NCI-H748 treated with DMSO at 0.1 percent for 48 hours (cell line): ENCODE results near the gene GSTCD.

Experiments
- DNase-seq: peaks from one replicate; lab custom pipeline; 2025; lab: John Stamatoyannopoulos, UW

Gene GSTCD

DNA sequence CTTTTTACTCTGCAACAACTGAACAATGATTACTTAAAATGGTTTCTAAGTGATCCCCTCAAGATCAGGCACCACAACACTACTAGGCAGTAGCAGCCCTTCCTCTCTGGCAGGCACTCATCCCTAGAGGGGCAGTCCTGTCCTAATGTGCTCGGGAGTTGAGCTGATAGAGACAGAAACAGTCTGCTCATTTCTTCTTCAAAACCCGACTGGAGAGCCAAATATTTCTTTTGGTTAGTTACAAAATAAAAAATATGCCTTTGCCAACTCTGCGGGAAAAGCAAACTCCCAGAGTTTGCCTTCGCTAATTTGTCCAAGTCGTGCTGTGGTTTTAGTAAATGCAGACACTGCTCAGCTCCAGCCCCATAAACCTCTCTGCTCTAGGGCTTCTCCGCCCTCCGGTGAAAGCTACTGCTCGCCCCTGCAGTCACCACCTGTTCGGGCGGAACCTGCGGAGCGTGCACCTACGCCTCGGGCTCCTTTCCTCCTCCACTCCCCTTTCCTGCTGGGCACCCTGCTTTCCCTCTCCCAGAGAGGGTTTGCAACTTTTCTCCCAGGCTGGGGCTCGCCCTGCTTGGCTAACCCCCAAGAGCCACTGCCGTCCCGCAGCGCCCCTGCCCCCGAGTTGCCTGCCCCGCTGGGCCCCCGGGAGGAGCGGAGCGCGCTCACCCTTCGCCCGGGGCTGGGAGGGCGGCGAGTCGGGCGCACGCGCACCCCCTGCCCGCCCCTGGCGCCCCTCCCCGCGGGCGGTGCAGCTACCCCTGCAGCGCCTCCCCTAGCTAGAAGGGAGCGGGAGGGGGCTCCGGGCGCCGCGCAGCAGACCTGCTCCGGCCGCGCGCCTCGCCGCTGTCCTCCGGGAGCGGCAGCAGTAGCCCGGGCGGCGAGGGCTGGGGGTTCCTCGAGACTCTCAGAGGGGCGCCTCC, 186.3 kb downstream of the GSTCD start, which contains the start of gene NPNT:
TSS of gene NPNT (plus strand) at position 812 of the 923 bp plus-strand sequence. CDS start 182 bp downstream, outside the sequence.
- DNase-seq: peak; percentile 47

DNA sequence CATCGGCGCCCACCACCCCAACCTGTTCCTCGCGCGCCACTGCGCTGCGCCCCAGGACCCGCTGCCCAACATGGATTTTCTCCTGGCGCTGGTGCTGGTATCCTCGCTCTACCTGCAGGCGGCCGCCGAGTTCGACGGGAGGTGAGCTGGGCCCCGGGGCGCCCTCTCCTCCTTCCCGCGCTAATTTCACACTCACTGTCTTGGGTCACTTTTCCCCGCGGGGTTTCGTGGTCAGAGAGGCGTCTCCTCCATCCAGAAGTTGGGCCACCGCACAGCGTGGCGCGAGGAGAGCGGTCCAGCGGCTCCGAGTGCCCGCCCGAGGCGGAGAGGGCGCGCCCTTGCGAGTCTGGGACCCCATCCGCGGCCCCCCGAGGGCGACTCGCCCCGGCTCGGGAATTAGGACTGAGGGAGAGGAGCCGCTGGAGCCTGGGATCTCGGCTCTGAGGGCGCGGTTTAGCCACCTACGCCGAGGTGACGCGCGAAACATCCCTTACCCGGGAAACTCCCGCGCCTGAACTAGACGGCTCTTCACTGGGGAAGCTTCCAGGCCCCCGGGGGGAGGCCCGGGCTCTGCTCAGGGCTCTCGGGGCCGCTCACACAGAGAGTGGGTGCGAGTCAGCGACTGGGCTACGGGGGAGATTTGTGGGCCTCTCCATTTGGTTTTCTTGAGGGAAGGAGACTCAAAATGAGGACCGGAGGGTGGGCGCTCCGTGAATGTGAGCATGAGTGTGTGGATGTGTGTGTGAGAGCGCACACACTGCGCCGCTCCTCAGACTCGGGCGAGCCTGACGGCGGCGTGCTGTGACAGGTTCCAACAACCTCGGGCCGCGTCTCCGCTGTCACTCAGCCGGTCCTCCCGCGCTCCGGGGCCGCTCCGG, 187.2 kb downstream of the GSTCD start:
- DNase-seq: peak; percentile 29

DNA sequence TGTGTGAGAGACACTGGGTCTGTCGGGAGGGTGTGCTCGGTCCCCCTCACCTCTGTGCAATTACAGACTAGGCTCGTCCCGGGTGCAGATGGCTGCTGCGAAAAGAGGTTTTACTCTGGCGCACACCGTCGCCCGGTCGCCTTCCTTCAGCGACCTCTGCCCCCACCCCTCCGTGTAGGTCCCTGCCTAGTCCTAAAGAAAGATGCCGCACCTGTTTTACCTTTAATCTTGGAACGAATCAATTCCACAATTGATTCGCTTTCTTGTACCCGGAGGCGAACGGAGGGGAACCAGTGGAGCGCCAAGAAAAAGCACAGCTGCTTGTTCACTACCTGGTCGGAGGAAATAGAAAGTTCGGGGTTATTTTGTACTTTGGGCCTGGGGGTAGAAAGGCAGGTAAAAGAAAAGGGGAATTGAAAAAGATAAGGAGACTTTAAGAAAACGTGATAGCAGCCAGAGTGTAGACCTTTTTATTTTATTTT, 187.9 kb downstream of the GSTCD start:
- no peak for DNase-seq
